Measurements from ENCODE around the gene CLIC5.

CLIC5 gene

GRCh38 chr6:46032110-46032998, 16.7 kb upstream of the CLIC5 start:
- no peak for DNase-seq

DNA sequence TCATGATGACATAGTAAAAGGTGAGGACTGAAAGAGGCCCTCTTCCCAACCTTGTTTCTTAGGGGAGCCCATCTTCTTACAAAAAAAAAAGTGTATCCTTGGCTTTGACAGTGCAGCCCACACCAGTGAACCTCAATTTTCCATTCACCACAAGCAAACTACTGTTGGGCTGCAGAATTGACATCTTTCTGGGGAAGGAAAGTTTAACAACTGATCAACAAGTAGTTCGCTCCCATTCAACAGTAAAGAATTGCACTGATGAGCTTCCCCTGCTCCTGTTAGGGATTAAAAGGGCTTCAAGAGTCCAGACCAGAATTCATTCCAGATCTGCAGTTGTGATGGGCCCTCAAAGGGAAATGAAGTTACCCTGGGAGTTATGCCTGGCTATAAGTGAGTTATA, 13.9 kb upstream of the CLIC5 start:
- DNase-seq: no peak

DNA sequence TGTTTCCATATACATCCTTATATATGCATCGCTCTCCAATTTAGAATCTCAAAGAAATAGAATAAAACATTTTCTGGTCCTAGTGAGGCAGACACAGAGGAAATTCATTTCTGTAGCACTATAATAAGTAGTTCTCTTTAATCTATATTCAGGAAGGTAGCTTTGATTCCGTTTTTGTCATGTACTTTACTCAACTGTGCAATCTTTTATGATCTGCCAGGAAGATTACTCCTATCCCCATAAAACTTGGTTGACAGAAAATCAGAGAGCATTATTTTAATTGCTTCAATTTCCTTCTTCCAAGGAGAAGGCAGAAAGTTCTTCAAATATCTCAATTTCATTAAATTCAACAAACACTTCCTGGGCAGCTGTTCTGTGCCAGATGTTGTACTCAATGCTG, 10.6 kb upstream of the CLIC5 start:
- DNase-seq: no peak

DNA sequence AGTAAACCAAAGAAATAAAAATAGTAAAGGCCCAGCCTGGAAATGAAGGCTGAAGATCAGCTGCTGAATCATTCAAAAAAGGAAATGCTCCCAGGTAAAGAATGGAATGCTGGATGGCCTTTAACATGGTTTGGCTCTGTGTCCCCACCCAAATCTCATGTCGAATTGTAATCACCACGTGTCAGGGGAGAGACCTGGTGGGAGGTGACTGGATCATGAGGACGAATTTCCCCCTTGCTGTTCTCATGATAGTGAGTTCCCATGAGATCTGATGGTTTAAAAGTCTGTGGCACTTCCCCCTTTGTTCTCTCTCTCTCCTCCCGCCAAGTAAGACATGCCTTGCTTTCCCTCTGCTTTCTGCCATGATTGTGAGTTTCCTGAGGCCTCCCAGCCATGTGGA, 9.9 kb upstream of the CLIC5 start:
- no peak for DNase-seq

GRCh38 chr6:46024124-46024769, 8.6 kb upstream of the CLIC5 start:
- DNase-seq: no peak

GRCh38 chr6:46023216-46023915, 7.7 kb upstream of the CLIC5 start:
- no peak for DNase-seq

GRCh38 chr6:46022106-46022948, 6.7 kb upstream of the CLIC5 start:
- DNase-seq: no peak

DNA sequence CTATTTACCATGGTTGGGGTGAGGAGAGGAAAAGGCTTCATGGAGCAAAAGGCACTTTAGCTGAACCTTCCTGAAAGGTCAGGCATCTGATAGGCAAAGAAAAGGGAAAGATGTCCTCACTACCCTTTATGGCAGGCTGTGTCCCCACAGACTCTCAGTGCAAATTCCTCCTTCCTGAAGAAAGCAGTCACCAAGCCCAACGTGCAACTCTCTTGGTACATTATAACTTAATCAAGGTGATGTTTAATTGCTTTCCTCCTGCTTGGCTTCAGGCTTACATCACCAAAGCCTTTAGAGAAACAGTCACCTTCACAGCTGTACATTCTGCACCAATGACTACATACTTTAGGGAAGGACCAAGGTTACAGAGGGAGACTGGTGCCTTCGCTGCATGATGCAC, 2.1 kb upstream of the CLIC5 start:
- no peak for DNase-seq

GRCh38 chr6:46016063-46016608, 476 bp upstream of the CLIC5 start:
- no peak for DNase-seq

GRCh38 chr6:46014511-46015118, 1.0 kb downstream of the CLIC5 start:
- peak; percentile 36 for DNase-seq

DNA sequence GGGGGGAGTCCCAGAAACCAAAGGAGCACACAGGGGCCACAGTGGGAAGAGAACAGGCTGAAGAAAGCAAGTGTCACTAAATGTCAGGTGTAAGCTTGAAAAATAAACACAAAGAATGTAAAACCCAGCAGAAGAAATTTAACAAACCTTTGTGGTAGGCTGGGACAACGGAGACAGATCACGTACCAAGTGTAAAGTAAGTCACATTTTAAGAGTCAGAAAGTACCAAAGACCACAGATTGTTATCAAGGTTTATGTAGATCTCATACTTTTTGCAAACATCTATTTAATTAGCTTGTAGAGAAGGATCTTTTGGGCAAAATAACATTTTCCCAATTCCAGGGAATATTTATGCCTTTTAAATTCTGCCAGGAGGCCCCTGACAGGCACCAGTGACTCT, 1.6 kb downstream of the CLIC5 start:
- DNase-seq: no peak

DNA sequence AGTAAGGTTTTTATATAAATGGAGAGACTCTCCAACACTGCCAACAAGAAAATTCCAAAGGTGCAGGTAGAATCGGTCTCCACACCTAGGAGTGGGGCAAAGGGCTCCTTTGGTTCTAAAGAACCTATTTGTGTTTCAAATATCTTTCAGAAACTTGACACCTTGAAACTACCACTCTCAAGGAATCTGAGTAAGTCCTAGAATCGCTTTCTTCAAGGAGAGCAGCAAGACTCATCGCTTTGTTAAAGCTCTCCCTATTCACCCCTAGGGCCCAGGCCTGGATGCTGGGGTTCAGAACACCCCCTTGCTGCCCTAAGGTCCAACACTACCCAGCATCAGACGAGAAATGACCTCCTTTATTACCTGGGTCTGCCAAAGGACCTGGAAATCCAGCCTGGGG, 2.0 kb downstream of the CLIC5 start:
- no peak for DNase-seq

DNA sequence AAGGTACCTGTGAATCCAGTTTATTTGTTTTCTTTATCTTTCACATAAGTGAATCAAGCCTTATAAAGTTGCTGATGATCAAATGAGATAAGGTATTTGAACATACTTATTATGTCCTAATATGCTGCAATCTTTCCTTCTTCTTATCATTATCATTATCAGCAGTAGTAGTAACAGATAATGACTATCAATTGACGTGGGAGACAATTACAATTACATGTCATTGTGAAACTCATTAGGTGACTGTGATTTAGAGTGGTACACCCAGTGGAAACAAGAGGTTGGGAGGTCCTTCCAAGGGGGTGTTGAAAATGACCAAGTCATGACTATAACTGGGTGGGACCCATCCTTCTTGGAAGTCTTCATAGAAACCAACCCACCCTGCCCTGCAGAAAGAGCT, 2.8 kb downstream of the CLIC5 start:
- DNase-seq: no peak

GRCh38 chr6:46011188-46012085, 4.2 kb downstream of the CLIC5 start:
- DNase-seq: peak; percentile 71

DNA sequence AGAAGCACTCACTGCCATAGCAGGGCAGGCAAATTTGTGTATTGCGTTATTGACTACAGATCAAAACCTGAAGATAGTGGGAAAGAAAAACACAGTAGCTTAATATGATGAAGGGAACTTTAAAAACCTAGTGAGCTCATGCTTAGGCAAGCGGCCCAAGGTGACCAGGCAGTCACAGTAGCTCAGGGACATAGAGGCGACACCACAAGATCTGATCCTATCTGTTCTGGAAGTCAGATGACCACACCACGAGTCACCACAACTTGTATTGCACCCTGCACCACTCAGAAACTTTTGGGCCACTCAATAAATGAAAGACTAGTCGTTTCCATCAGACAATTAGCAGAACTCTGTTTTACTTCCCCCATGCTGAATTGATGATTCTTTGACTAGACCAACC, 4.9 kb downstream of the CLIC5 start:
- DNase-seq: peak; percentile 12

- DNase-seq: no peak
These were observed 5.4 kb downstream of the CLIC5 start for GRCh38 chr6:46010270-46010669.

DNA sequence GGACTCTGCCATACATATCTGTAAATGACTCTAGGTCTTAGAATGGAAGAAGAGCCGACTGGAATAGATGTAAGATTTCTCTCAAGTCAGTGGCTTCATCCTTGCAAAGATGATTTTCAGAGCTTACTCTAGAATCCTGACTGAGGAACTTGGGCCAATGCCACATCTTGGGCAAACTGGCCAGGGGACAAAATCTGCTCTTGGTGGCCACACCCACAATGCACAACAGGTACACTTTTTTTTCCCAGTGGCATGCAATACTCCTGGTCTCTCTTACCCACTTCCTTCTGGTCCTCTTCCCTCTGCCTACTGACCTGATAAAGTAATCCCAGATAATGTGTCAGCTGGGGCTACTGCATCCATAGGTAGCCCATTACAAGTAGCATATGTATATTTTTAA, 13.4 kb downstream of the CLIC5 start:
- no peak for DNase-seq

- no peak for DNase-seq
These were observed 14.8 kb downstream of the CLIC5 start for GRCh38 chr6:46000905-46001304.

GRCh38 chr6:45998524-45998923, 17.1 kb downstream of the CLIC5 start:
- no peak for DNase-seq

DNA sequence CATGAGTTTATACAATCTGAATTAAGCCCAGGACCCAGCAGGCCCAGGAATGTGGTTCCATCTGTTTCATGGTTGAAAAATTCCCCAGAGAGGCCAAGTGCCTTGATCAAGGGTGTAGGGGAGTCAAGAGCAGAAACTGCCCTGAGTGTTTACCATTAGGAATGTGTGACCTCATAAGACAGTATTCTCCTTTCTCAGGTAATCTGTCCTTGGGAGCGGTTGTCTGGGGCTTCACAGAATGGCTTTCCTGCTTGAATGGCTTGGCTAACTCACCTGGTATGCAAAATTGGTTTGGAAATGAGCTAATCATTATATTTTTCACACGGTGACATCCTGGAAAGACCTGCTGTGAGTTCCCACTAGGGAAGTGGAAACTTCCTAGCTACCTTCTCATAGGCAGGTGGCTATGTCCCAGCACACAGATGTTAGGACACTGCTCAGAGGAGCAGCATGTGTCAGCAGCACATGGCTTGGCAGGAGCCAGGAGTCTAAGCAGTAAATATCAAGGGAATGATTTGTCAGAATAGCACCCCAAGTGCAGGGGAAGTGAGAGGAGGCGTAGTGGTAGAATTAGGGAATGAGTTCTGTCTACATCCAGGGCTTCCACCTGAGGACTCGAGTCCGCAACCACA, 17.7 kb downstream of the CLIC5 start:
- DNase-seq: no peak

- DNase-seq: no peak
These were observed 24.5 kb downstream of the CLIC5 start for GRCh38 chr6:45991189-45991588.

Measured in activated naive CD4-positive, alpha-beta T cell treated with Interleukin-2 at 50 U/mL for 16 hours (primary cell).